Prostate gland (tissue), 2 donors: Measurements from ENCODE around the gene SNX21.

ENCODE experiments used
- POLR2AphosphoS5 ChIP-seq: sonication (generic); formaldehyde crosslinking; IDR thresholded peaks from one replicate; pipeline ENCODE4 v1.6.1; 2017; ENCODE audit warnings: antibody characterized with exemption
- TF ChIP-seq, protein P1 (sequence below), 4 experiments: fragments of 200-600 bp in 2 of 4; fragments of 450-650 bp in 2 of 4; sonication (generic) in 2 of 4; IDR thresholded peaks; 1 replicate in 3 of 4; 2 replicates in 1 of 4; pipeline ENCODE4 v1.5.1; 2016 to 2019; ENCODE audit warnings: antibody characterized with exemption in 4 of 4, mild to moderate bottlenecking in 2 of 4, moderate library complexity in 2 of 4

- TF ChIP-seq, protein P1, sequence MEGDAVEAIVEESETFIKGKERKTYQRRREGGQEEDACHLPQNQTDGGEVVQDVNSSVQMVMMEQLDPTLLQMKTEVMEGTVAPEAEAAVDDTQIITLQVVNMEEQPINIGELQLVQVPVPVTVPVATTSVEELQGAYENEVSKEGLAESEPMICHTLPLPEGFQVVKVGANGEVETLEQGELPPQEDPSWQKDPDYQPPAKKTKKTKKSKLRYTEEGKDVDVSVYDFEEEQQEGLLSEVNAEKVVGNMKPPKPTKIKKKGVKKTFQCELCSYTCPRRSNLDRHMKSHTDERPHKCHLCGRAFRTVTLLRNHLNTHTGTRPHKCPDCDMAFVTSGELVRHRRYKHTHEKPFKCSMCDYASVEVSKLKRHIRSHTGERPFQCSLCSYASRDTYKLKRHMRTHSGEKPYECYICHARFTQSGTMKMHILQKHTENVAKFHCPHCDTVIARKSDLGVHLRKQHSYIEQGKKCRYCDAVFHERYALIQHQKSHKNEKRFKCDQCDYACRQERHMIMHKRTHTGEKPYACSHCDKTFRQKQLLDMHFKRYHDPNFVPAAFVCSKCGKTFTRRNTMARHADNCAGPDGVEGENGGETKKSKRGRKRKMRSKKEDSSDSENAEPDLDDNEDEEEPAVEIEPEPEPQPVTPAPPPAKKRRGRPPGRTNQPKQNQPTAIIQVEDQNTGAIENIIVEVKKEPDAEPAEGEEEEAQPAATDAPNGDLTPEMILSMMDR (IDR thresholded peaks at IDR 0.05), result no peak
- no peak for TF ChIP-seq POLR2AphosphoS5
These were observed 9.9 kb downstream of the SNX21 start for GRCh38 chr20:45843506-45843905.
